ENCODE results near the gene NSD1. TPM values are rescaled to one million over a fixed set of nuclear protein-coding genes. Genes with fewer than 3 reads are reported as not detected.

The NSD1 gene
- total RNA-seq, 4 donors from 2014 or later, result 24.0 to 39.5 (median 32.2) TPM

GRCh38 chr5:177261510-177261909 is 127.9 kb downstream of the NSD1 start:
- intact Hi-C loops (cut with DNase I), result no loop called here
- Histone ChIP-seq H3K27ac (no peak overlapping the region), H3K4me3 (no peak overlapping the region), H3K4me1 (no peaks in the 10 kb centered on the region), H3K36me3 (peaks cover 15 to 100% (median 43%) of the 10 kb centered on the region in 3 donors), H3K9me3 (no peaks in the 10 kb centered on the region), H3K27me3 (no peaks in the 10 kb centered on the region)
- WGBS, 2 donors, result 67 to 88% methylated on average over 1 of the region's 1 CpG
- TF ChIP-seq POLR2A (IDR thresholded peaks at IDR 0.05) (no peak), CTCF (IDR thresholded peaks at IDR 0.05) (no peak)
- DNase-seq, result no peak

- H3K4me1 ChIP-seq, result peaks cover 0 to 2% (median 0%) of the 10 kb centered on the region in 3 donors
- H3K9me3 ChIP-seq, result no peaks in the 10 kb centered on the region
- H3K27me3 ChIP-seq, result no peaks in the 10 kb centered on the region
- H3K36me3 ChIP-seq, result peaks cover 11 to 100% (median 29%) of the 10 kb centered on the region in 3 donors
- TF ChIP-seq CTCF (IDR thresholded peaks at IDR 0.05) (no peak), POLR2A (IDR thresholded peaks at IDR 0.05) (no peak)
- no peak overlapping the region for H3K27ac ChIP-seq
- intact Hi-C loops (cut with DNase I), result no loop called here
- 76 to 81% methylated on average over 1 of the region's 1 CpG for WGBS, 2 donors
- no peak for DNase-seq
- H3K4me3 ChIP-seq, result no peak overlapping the region
Observed at GRCh38 chr5:177264178-177264577, 130.6 kb downstream of the NSD1 start.

GRCh38 chr5:177265395-177265794 is 131.8 kb downstream of the NSD1 start:
- no peaks in the 10 kb centered on the region for H3K27me3 ChIP-seq
- intact Hi-C loops (cut with DNase I), result no loop called here
- no peak for DNase-seq
- H3K36me3 ChIP-seq, result peaks cover 9 to 100% (median 23%) of the 10 kb centered on the region in 3 donors
- peaks cover 0 to 14% (median 0%) of the 10 kb centered on the region in 3 donors for H3K4me1 ChIP-seq
- no peaks in the 10 kb centered on the region for H3K9me3 ChIP-seq
- 84 to 93% methylated on average over 10 to 14 of the region's 16 CpGs for WGBS, 2 donors
- H3K27ac ChIP-seq, result no peak overlapping the region
- no peak overlapping the region for H3K4me3 ChIP-seq
- TF ChIP-seq POLR2A (IDR thresholded peaks at IDR 0.05), result no peak
- TF ChIP-seq CTCF (IDR thresholded peaks at IDR 0.05), result no peak

GRCh38 chr5:177269232-177269895 is 135.8 kb downstream of the NSD1 start:
- Histone ChIP-seq H3K36me3 (peaks cover 8 to 100% (median 16%) of the 10 kb centered on the region in 3 donors), H3K27ac (peak overlapping the region in 1 of 4 donors; percentile 20), H3K27me3 (no peaks in the 10 kb centered on the region), H3K9me3 (no peaks in the 10 kb centered on the region), H3K4me1 (peaks cover 0 to 14% (median 0%) of the 10 kb centered on the region in 3 donors), H3K4me3 (no peak overlapping the region)
- WGBS, 2 donors, result 90 to 92% methylated on average over 6 to 7 of the region's 7 CpGs
- TF ChIP-seq CTCF (IDR thresholded peaks at IDR 0.05) (no peak), POLR2A (IDR thresholded peaks at IDR 0.05) (no peak)
- no peak for DNase-seq
- intact Hi-C loops (cut with DNase I), result no loop called here

GRCh38 chr5:177269976-177270375 is 136.4 kb downstream of the NSD1 start:
- WGBS, 2 donors, result 44 to 56% methylated on average over 3 of the region's 3 CpGs
- Histone ChIP-seq H3K27ac (peak overlapping the region in 1 of 4 donors; percentile 20), H3K27me3 (no peaks in the 10 kb centered on the region), H3K9me3 (no peaks in the 10 kb centered on the region), H3K4me3 (no peak overlapping the region), H3K36me3 (peaks cover 8 to 100% (median 16%) of the 10 kb centered on the region in 3 donors), H3K4me1 (peaks cover 0 to 14% (median 0%) of the 10 kb centered on the region in 3 donors)
- TF ChIP-seq POLR2A (IDR thresholded peaks at IDR 0.05), result no peak
- no peak for TF ChIP-seq CTCF (IDR thresholded peaks at IDR 0.05)
- intact Hi-C loops (cut with DNase I), result no loop called here
- no peak for DNase-seq

Measured in esophagus squamous epithelium (tissue), 5 donors.